Kidney epithelial cell (primary cell): ENCODE data around the gene DCBLD1. TPM values are rescaled to one million over a fixed set of nuclear protein-coding genes. Genes with fewer than 3 reads are reported as not detected.

Source experiments
- DNase-seq: peaks from one replicate; pipeline ENCODE4 v3.0.0-alpha.2; 2010; ENCODE audit warnings: low read depth
- H3K27me3 ChIP-seq: 2 replicates; pipeline ENCODE4 v1.6.0; 2011; ENCODE audit warnings: low read length; ENCODE audit not compliant: control insufficient read depth, insufficient read depth
- H3K36me3 ChIP-seq: 2 replicates; pipeline ENCODE4 v1.5.1; 2011; ENCODE audit warnings: low read length; ENCODE audit not compliant: control insufficient read depth, insufficient read depth
- H3K4me3 ChIP-seq: 2 replicates; pipeline ENCODE4 v1.5.1; 2011; ENCODE audit warnings: low read depth, mild to moderate bottlenecking, control low read depth, low read length
- CTCF ChIP-seq: IDR thresholded peaks from 2 replicates; pipeline ENCODE4 v1.5.1; 2011; ENCODE audit warnings: mild to moderate bottlenecking, moderate library complexity, low read length, control low read depth, inconsistent platforms; ENCODE audit not compliant: insufficient read depth, poor library complexity, severe bottlenecking
- total RNA-seq: library from RNA; depleted of rRNA; stranded (reverse); fragments of >200 nt; gene quantifications from 2 replicates; pipeline ENCODE4 v1.2.3, GENCODE V29; 2015

The DCBLD1 gene
- total RNA-seq, 1 donor from 2014 or later: 10.6 TPM

GRCh38 chr6:117591405-117591804 is 108.9 kb downstream of the DCBLD1 start:
- no peaks in the 10 kb centered on the region for H3K27me3 ChIP-seq
- no peak overlapping the region for H3K4me3 ChIP-seq
- no peak for TF ChIP-seq CTCF
- no peaks in the 10 kb centered on the region for H3K36me3 ChIP-seq
- DNase-seq: no peak

GRCh38 chr6:117592983-117593759 is 110.7 kb downstream of the DCBLD1 start:
- TF ChIP-seq CTCF: no peak
- Histone ChIP-seq H3K27me3 (no peaks in the 10 kb centered on the region), H3K4me3 (no peak overlapping the region), H3K36me3 (no peaks in the 10 kb centered on the region)
- no peak for DNase-seq

GRCh38 chr6:117595099-117595923 is 112.8 kb downstream of the DCBLD1 start:
- no peak for TF ChIP-seq CTCF
- DNase-seq: no peak
- no peak overlapping the region for H3K4me3 ChIP-seq
- H3K36me3 ChIP-seq: no peaks in the 10 kb centered on the region
- no peaks in the 10 kb centered on the region for H3K27me3 ChIP-seq

GRCh38 chr6:117597755-117598154 is 115.3 kb downstream of the DCBLD1 start:
- Histone ChIP-seq H3K36me3 (no peaks in the 10 kb centered on the region), H3K27me3 (no peaks in the 10 kb centered on the region), H3K4me3 (no peak overlapping the region)
- no peak for DNase-seq
- no peak for TF ChIP-seq CTCF

Other genes starting within 250 kb of the DCBLD1 start
- not detected in 2 replicates for gene VGLL2, start 217.1 kb upstream of the DCBLD1 start, total RNA-seq
- under 0.01 and 0.04 TPM in 2 replicates for gene ROS1, start 56.7 kb upstream of the DCBLD1 start, total RNA-seq
- gene GOPC, start 119.8 kb downstream of the DCBLD1 start, total RNA-seq: 20.0 and 25.9 TPM in 2 replicates
- 23.8 and 33.8 TPM in 2 replicates for gene NUS1, start 192.8 kb downstream of the DCBLD1 start, total RNA-seq